GM18858 (cell line): Measurements from ENCODE around the gene RITA1.
A peak's percentile ranks its signal among the peaks of the same experiment; 100 is the strongest.

Experiments used
- ATAC-seq: cut with Tn5 transposase; IDR thresholded peaks from one replicate; pipeline ENCODE4 v1.9.1; 2021; ENCODE audit not compliant: unreplicated experiment

Gene RITA1

GRCh38 chr12:113173081-113173698 is 12.3 kb upstream of the RITA1 start:
- peak; percentile 49 for ATAC-seq

DNA sequence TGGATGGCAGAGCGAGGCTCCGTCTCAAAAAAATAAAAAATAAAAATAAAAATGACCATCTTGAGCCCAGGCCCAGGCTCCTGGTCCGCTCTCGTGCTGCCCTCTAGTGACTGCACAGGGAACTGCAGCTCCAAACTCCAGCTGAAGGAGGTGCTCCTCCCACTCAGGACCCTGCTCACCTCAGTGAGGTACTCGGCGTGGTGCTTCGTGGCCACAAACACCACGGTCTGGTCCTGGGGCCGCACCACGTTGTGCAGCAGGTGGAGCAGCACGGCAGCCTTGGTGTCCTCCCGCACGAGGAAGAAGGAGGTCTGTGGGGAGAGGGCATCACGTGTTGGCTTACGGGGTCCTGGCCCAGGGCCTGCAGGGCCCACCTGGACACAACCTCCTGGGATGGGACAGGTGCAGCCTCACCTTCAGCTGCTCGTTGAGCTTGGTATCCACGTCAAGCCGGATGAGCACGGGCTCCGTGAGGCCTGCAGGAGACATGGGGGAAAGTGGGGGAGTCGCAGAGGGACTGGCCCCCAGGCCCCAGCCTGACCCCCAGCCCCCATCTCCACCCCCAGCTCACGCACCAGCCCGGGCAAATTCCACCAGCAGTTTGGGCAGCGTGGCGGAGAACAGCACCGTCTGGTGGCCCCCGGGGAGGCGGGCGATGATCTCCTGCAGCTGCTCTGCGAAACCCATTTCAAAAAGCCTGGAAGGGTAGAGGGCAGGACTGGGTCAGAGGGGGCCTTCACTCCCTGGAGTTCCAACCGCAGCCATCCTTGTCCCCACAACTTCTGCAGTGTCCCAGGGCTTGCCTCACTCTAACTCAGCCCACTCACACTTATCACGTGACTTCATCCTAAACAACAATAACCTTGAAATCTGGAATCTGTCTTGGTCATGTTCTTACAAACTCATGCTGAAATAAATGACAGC is 10.8 kb upstream of the RITA1 start:
- ATAC-seq, result peak; percentile 49

- ATAC-seq, result no peak
Measured at GRCh38 chr12:113179023-113179422, 6.5 kb upstream of the RITA1 start.

DNA sequence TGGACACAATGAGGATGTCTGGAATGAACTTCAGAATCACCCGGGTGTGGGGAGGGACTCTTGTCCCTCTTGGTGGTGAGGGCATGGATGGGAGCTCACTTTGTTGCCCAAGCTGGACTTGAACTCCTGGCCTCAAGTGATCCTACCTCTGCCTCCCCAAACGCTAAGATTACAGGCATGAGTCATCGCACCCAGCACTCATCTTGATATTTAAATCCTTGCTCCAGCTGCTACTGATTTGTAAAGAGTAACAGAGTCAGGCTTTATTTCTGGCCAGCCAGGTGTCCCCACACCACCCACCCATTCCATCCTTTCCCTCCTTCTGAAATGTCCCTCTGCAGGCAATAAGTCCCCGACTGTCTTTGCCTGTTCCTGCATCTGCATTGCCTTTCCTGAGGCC is 5.2 kb upstream of the RITA1 start:
- ATAC-seq, result no peak

DNA sequence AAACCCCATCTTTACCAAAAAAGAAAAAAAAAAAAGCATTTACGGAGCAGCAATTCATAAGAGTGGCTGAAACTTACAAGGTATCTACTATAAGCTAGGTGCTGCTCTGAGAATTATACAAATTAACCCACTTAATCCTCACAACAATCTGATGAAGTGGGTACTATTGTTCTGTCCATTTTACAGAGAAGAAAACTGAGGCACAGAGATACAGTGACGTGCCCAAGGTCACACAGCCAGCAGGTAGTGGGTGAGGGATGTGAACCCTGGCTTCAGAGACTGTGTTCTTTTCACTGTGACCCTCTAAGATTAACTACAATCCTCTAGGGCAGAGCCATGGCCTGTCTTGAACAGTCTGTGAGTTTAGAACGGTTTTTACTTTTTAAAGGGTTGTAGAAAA is 3.5 kb upstream of the RITA1 start:
- ATAC-seq, result no peak

GRCh38 chr12:113183030-113183589 is 2.4 kb upstream of the RITA1 start:
- ATAC-seq, result no peak

- ATAC-seq, result peak; percentile 31
Measured at GRCh38 chr12:113184098-113184899, 1.2 kb upstream of the RITA1 start.

DNA sequence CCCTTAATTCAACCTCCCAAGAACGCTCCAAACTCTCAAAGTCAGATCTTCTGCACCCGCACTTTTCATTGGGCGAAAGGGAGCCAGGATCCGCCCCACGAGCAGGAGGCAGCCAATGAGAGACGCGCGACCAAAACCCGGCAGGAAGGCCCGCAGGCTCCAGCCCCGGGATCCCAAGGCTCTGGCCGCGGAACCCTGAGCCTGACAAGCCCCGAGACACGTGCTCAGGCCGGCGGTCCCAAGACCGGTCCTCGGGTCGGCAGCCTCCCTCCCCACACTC is 681 bp upstream of the RITA1 start:
- peak; percentile 67 for ATAC-seq

- no peak for ATAC-seq
Measured at GRCh38 chr12:113186033-113186365, 478 bp downstream of the RITA1 start.

GRCh38 chr12:113186666-113187325 is 1.3 kb downstream of the RITA1 start:
- ATAC-seq, result no peak

- ATAC-seq, result no peak
Measured at GRCh38 chr12:113189361-113189760, 3.8 kb downstream of the RITA1 start.

- ATAC-seq, result no peak
Measured at GRCh38 chr12:113190761-113191160, 5.2 kb downstream of the RITA1 start.

DNA sequence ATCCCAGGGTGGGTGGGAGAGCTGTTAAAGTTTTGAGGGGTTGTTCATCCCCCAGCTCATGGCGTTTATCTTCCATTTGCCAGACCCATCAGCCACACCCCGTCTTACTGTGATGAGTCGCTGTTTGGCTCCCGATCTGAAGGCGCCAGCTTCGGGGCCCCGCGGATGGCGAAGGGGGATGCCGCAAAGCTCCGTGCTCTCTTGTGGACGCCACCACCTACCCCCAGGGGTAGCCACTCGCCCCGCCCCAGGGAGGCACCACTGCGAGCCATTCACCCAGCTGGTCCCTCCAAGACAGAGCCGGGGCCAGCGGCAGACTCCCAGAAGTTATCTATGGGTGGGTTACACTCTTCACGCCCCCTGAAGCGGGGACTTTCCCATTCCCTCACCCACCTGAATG is 5.7 kb downstream of the RITA1 start:
- ATAC-seq, result no peak

- no peak for ATAC-seq
Measured at GRCh38 chr12:113194971-113195391, 9.5 kb downstream of the RITA1 start.

DNA sequence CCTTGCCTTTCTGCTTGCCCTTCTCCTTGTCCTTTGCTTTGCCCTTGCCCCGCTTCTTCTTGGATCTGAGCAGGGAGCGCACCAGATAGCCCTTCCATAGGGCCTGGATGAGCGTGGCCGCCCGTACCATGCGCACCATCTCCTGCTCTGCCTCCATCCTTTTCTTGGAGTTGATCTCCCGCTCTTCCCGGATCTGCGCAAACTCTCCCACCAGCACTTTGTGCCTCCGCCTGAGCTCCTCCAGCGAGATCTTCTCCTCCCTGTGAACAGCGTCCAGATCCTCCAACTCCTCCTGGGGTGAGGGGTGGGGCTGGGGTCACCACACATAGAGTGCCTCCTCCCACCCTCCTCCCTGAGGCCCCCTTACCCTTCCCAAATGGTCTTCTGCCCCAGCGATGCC is 10.1 kb downstream of the RITA1 start:
- ATAC-seq, result no peak

GRCh38 chr12:113196582-113196981 is 11.1 kb downstream of the RITA1 start:
- no peak for ATAC-seq

DNA sequence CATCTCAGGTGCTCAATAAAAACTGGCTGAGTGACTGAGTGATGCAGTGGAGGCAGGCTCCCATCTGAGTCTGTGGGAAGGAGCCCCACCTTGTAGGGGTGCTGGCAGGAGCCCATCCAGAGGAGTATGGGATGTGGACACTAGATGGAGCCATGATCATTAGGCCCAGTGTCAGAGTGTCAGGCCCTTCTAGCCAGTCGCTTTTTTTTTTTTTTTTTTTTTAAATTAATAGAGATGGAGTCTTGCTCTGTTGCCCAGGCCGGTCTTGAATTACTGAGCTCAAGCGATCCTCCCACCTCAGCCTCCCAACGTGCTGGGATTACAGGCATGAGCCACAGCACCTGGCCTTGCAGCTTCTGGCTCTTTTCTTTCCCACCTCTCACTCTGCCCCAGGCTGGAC is 11.5 kb downstream of the RITA1 start:
- ATAC-seq, result no peak

- ATAC-seq, result no peak
Measured at GRCh38 chr12:113197518-113198077, 12.1 kb downstream of the RITA1 start.

DNA sequence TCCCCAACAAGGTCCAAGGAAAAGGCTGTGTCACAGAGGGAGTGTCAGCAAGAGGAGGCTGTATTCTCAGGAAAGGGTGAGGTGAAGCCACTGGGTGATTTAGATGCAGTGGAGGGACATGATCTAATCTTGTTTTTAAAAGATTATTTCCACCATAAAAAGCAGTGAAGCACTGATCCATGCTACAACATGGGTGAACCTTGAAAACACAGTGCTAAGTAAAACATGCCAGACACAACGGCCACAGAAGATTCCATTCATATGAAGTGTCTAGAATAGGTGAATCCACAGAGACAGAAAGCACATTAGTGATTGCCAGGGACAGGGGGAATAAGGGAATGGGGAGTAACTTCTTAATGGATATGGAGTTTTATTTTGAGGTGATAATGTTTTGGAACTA is 12.8 kb downstream of the RITA1 start:
- ATAC-seq, result no peak

DNA sequence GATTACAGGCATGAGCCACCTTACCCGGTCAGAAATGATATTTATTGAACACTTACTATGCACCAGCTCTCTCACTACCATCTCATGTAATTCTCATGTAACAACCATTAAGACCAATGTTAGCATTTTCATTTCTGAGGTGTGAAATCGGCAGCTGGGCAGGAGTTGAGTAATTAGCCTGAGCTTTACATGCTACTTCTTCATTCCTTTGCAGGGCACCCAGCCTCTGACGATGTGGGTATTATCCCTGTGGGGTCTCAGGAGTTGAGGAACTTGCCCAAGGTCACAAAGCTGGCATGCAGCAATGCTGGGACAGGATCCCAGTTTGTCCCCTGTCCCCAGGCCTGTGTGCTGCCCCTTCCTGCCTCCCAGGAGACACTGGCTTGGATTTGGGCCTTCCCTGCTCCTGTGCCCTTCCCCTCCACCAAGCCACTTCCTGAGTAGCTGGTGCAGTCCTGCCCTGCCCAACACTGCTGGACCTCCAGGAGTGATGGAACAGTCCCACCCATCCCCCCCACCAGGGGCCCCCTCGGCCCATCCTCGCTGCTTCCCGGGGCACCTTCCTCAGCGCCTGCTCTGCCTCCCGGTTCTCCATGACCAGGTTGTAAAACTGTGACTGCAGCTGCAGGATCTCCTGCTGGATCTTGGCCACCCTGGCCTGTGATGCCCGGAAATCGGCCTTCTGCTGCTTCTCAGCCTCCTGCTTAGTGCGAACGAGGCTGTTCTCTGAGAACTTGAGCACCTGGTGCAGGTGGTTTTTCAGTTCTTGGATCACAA is 14.7 kb downstream of the RITA1 start:
- no peak for ATAC-seq
